Measurements from ENCODE around the gene KBTBD4.

DNA sequence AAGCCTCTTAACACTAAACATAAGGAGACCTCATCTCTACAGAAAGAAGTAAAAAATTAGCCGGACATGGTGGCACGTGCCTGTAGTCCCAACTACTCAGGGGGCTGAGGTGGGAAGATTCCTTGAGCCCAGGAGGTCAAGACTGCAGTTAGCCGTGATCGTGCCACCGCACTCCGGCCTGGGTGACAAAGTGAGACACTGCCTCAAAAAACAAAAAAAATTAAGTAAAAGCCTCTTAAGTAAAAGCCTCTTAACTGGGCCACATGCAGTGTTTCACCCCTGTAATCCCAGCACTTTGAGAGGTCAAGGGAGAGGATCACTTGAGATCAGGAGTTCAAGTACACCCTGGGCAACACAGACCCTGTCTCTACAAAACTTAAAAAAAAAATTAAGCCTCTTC, 51.6 kb downstream of the KBTBD4 start:
- TF ChIP-seq, protein P1, sequence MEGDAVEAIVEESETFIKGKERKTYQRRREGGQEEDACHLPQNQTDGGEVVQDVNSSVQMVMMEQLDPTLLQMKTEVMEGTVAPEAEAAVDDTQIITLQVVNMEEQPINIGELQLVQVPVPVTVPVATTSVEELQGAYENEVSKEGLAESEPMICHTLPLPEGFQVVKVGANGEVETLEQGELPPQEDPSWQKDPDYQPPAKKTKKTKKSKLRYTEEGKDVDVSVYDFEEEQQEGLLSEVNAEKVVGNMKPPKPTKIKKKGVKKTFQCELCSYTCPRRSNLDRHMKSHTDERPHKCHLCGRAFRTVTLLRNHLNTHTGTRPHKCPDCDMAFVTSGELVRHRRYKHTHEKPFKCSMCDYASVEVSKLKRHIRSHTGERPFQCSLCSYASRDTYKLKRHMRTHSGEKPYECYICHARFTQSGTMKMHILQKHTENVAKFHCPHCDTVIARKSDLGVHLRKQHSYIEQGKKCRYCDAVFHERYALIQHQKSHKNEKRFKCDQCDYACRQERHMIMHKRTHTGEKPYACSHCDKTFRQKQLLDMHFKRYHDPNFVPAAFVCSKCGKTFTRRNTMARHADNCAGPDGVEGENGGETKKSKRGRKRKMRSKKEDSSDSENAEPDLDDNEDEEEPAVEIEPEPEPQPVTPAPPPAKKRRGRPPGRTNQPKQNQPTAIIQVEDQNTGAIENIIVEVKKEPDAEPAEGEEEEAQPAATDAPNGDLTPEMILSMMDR (IDR thresholded peaks at IDR 0.05; ENCODE audit: low read depth, low read length, missing input control): no peak
- TF ChIP-seq SP1 (IDR thresholded peaks at IDR 0.05): no peak
- TF ChIP-seq JUND (IDR thresholded peaks at IDR 0.05): no peak
- no peak for TF ChIP-seq EGR1 (IDR thresholded peaks at IDR 0.05; ENCODE audit: low read depth in 2 of 2)
- TF ChIP-seq, protein P2, sequence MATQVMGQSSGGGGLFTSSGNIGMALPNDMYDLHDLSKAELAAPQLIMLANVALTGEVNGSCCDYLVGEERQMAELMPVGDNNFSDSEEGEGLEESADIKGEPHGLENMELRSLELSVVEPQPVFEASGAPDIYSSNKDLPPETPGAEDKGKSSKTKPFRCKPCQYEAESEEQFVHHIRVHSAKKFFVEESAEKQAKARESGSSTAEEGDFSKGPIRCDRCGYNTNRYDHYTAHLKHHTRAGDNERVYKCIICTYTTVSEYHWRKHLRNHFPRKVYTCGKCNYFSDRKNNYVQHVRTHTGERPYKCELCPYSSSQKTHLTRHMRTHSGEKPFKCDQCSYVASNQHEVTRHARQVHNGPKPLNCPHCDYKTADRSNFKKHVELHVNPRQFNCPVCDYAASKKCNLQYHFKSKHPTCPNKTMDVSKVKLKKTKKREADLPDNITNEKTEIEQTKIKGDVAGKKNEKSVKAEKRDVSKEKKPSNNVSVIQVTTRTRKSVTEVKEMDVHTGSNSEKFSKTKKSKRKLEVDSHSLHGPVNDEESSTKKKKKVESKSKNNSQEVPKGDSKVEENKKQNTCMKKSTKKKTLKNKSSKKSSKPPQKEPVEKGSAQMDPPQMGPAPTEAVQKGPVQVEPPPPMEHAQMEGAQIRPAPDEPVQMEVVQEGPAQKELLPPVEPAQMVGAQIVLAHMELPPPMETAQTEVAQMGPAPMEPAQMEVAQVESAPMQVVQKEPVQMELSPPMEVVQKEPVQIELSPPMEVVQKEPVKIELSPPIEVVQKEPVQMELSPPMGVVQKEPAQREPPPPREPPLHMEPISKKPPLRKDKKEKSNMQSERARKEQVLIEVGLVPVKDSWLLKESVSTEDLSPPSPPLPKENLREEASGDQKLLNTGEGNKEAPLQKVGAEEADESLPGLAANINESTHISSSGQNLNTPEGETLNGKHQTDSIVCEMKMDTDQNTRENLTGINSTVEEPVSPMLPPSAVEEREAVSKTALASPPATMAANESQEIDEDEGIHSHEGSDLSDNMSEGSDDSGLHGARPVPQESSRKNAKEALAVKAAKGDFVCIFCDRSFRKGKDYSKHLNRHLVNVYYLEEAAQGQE (IDR thresholded peaks at IDR 0.05): no peak
- TF ChIP-seq TAF1 (conservative IDR thresholded peaks at IDR 0.05): no peak
- no peak for TF ChIP-seq GABPA (IDR thresholded peaks at IDR 0.05 in 1 of 2, conservative IDR thresholded peaks at IDR 0.05 in 1 of 2)
- no peak for TF ChIP-seq HNF4G (IDR thresholded peaks at IDR 0.05)
- TF ChIP-seq, protein P3, sequence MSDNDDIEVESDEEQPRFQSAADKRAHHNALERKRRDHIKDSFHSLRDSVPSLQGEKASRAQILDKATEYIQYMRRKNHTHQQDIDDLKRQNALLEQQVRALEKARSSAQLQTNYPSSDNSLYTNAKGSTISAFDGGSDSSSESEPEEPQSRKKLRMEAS (IDR thresholded peaks at IDR 0.05): no peak
- no peak for TF ChIP-seq YY1 (IDR thresholded peaks at IDR 0.05)
- no peak for TF ChIP-seq FOXA1 (IDR thresholded peaks at IDR 0.05)
- TF ChIP-seq NR2F2 (IDR thresholded peaks at IDR 0.05): no peak
- no peak for TF ChIP-seq ZBTB33 (IDR thresholded peaks at IDR 0.05)
- no peak for TF ChIP-seq RAD21 (IDR thresholded peaks at IDR 0.05)

Measured in liver (tissue), 3 donors.